Esophagus muscularis mucosa (tissue), 3 donors: Measurements from ENCODE around the gene ZPR1.

Experiments used
- POLR2A ChIP-seq: fragments of 450-650 bp; IDR thresholded peaks from one replicate; pipeline ENCODE4 v1.6.1; 2017; ENCODE audit warnings: antibody characterized with exemption, moderate library complexity, mild to moderate bottlenecking, low read depth
- POLR2AphosphoS5 ChIP-seq, 2 donors: sonication (generic); formaldehyde crosslinking; IDR thresholded peaks; one replicate each; pipeline ENCODE4 v1.6.1; 2017; ENCODE audit warnings: antibody characterized with exemption in 2 of 2
- TF ChIP-seq, protein P1 (sequence below), 3 experiments: fragments of 200-600 bp in 2 of 3; fragments of 450-650 bp in 1 of 3; sonication (generic) in 2 of 3; IDR thresholded peaks; one replicate each; pipeline ENCODE4 v1.5.1; 2017 to 2019; ENCODE audit warnings: antibody characterized with exemption in 3 of 3, mild to moderate bottlenecking in 2 of 3, moderate library complexity in 1 of 3

DNA sequence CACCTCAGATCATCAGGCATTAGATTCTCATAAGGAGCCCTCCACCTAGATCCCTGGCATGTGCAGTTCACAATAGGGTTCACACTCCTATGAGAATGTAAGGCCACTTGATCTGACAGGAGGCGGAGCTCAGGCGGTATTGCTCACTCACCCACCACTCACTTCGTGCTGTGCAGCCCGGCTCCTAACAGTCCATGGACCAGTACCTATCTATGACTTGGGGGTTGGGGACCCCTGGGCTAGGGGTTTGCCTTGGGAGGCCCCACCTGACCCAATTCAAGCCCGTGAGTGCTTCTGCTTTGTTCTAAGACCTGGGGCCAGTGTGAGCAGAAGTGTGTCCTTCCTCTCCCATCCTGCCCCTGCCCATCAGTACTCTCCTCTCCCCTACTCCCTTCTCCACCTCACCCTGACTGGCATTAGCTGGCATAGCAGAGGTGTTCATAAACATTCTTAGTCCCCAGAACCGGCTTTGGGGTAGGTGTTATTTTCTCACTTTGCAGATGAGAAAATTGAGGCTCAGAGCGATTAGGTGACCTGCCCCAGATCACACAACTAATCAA is 44.0 kb upstream of the ZPR1 start:
- TF ChIP-seq POLR2A: no peak
- TF ChIP-seq, protein P1, sequence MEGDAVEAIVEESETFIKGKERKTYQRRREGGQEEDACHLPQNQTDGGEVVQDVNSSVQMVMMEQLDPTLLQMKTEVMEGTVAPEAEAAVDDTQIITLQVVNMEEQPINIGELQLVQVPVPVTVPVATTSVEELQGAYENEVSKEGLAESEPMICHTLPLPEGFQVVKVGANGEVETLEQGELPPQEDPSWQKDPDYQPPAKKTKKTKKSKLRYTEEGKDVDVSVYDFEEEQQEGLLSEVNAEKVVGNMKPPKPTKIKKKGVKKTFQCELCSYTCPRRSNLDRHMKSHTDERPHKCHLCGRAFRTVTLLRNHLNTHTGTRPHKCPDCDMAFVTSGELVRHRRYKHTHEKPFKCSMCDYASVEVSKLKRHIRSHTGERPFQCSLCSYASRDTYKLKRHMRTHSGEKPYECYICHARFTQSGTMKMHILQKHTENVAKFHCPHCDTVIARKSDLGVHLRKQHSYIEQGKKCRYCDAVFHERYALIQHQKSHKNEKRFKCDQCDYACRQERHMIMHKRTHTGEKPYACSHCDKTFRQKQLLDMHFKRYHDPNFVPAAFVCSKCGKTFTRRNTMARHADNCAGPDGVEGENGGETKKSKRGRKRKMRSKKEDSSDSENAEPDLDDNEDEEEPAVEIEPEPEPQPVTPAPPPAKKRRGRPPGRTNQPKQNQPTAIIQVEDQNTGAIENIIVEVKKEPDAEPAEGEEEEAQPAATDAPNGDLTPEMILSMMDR (IDR thresholded peaks at IDR 0.05): no peak
- no peak for TF ChIP-seq POLR2AphosphoS5 (IDR thresholded peaks at IDR 0.05)
